ENCODE results near the gene FTMT.
"Not testable (repeated sequence)": the region's sequence is repeated elsewhere in the genome, so short reads cannot be mapped to it uniquely, and the experiment has no call there.

Gene FTMT

GRCh38 chr5:121851643-121852574, at the start of gene FTMT:
Gene FTMT (plus strand): TSS chr5:121851882. CDS start chr5:121851964, 82 bp downstream.
- no peak for DNase-seq

GRCh38 chr5:121805251-121805650, 46.4 kb upstream of the FTMT start:
- DNase-seq = not testable (repeated sequence)

DNA sequence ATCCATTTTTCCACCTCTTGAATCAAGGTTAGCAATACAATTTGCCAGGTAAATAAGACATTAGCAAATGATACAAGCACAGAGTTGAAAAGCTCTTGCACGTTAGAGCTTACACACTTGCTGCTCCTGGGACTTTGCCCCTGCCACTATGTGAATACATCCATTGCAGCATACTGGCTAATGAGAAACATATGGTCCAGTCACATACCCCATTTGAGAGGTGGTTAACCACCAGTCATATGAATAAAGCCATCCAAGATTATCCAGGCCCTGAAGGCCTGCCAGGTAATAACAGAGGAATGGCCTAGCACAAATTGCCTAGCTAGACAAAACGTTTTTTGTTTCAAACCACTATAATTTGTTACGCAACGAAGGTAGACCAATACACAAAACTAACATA, 45.8 kb upstream of the FTMT start:
- DNase-seq = no peak

- DNase-seq = no peak
Measured at GRCh38 chr5:121816164-121816563, 35.5 kb upstream of the FTMT start.

GRCh38 chr5:121819682-121820261, 31.9 kb upstream of the FTMT start:
- no peak for DNase-seq

- no peak for DNase-seq
Measured at GRCh38 chr5:121833617-121834016, 18.1 kb upstream of the FTMT start.

DNA sequence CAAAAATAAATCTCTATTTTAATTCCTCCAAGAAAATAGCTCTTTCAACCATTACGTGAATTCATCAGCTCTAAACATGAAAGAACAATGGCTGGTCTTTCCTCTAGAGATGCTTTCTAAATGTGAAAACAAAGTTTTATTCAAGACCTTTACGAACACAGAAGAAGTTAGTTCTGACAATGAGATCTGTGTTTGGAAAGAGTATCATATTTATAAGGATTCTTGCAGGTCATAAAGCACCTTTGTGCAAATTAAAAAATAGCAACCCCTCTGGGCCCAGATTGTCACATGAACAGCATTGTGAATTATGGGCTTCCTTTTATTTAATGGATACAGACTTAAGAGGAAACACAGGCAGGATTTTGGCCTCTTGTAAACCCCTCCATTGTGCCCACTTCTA, 17.7 kb upstream of the FTMT start:
- no peak for DNase-seq

- DNase-seq = no peak
Measured at GRCh38 chr5:121841892-121842291, 9.8 kb upstream of the FTMT start.

DNA sequence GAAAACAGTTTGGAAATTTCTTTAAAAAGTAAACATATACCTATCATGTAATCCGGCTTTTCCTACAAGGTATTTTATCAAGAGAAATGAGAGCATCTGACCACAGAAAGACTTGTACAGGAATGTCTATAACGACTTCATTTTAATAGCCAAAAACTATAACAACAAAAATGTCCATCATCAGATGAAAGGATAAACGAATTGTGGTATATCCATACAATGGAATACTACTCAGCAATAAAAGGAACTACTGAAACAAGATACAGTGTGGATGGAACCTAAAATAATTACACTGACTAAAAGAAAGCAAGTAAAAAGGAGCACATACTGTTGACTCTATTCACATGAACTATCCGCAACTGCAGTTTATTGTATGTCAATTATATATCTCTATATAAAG, 1.4 kb upstream of the FTMT start:
- DNase-seq = no peak

GRCh38 chr5:121853850-121854249, 2.2 kb downstream of the FTMT start:
- no peak for DNase-seq

DNA sequence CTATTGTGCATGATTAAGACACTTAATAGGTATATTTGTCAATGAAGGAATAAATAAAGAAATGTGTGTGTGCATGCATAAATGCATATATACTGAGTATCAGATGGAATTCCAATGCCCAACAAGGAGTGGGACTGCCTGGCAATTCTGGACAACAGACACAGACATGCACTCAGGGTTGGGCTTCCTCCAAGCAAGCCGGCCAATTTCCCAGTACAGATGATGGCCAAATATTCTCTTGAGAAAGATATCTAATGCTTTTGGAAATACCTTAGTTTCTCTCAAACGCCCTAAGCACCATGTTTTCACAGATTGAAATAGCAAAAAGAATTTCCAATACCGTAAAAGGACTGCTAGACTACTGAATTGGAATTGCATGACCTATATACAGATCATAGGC, 11.1 kb downstream of the FTMT start:
- DNase-seq = no peak

DNA sequence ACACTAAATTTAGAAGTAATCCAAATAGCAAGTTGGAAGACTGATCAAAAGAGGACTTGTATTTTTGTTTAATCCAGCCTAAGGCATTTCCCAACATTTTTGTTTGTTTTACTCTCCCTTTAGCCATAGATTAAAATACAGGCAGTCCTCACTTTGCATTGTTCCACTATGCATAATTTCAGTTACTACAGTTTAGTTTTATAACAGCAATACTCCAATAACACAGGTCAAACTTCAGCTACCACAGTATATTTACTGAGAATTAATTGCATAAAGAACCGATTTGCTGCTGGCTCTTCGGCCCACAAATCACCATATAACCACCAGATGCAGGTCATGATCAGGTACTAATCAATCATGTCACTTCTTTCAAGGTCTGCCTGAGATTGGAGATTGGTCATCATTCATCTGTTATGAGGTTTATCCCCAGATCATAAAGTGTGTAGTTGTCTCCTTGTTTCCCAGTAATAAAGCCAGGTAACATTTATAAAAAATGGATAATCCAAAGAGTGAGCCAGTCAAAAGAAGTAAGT, 12.1 kb downstream of the FTMT start:
- no peak for DNase-seq

DNA sequence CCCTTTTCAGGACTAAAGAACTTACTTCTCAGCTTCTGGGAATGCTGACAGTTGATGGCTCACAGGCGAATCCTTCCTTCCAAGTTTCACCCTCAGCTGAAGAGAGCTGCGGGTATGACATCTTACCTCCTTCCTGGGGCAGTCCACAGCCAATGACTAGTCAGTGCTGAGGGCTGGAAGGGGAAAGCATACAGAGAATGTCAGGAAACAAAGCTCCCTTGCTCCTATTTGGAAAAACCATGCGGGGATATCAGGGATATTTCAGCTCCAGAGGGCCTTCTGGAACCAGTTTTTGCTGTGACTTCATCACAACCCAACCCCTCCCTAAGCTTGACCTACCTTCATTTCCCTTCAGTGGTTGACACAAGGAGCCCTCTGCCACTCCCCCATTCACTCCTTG, 15.7 kb downstream of the FTMT start:
- DNase-seq = no peak

DNA sequence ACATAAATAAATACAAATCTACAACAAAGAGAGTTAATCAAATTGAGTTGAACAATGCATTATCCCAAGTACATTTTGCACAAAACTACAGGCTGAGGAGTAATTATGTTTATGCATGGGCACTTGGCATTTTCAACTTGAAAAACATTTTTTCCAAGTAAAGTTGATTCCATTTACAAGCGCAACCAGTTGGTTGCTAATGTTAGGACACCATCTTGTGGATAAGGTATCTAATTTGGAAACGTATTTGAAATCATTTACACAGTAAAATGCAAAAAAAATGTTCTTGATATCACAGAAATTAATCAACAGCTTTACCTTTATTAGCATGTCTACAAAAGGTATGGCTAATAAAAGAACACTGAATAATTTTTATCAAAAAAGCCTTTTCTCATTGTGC, 18.8 kb downstream of the FTMT start:
- no peak for DNase-seq

- DNase-seq = no peak
Measured at GRCh38 chr5:121872856-121873255, 21.2 kb downstream of the FTMT start.

GRCh38 chr5:121873409-121873808, 21.7 kb downstream of the FTMT start:
- no peak for DNase-seq

GRCh38 chr5:121885630-121886029, 33.9 kb downstream of the FTMT start:
- DNase-seq = no peak

- no peak for DNase-seq
Measured at GRCh38 chr5:121887727-121888126, 36.0 kb downstream of the FTMT start.

GRCh38 chr5:121890297-121890858, 38.7 kb downstream of the FTMT start:
- no peak for DNase-seq

GRCh38 chr5:121897341-121897740, 45.7 kb downstream of the FTMT start:
- no peak for DNase-seq

DNA sequence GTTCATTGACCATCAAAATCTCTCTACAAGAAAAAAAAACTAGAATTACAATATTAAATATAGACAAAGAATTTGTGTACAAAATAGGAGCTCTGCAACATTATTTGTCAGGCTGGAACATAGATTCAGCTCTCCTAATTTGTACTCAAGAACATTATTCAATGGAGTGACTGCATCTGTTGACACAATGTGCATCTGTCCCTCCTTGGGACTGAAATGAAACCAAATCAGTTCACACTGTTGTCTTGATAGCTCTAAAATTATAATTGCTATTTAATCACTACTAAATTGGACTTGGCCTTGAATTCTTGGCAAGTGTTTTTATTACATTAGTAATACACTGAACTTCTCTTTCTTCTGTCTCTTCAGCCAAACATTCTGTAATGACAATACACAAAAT, 47.7 kb downstream of the FTMT start:
- DNase-seq = no peak

Measured in kidney glomerular epithelial cell (primary cell).